NT2/D1 (cell line): ENCODE measurements around the gene CHN2.

Experiments
- SUZ12 ChIP-seq: IDR thresholded peaks from 2 replicates; pipeline ENCODE4 v1.6.1; 2011; ENCODE audit not compliant: insufficient read length, insufficient read depth; ENCODE audit errors: extremely low read depth
- ZNF274 ChIP-seq: IDR thresholded peaks from 2 replicates; pipeline ENCODE4 v1.6.1; 2011; ENCODE audit warnings: mild to moderate bottlenecking, low read depth, low read length

GRCh38 chr7:29397398-29397797 is 202.8 kb downstream of the CHN2 start:
- TF ChIP-seq SUZ12 (no peak), ZNF274 (no peak)
